HCT116 (cell line): Measurements from ENCODE around the gene ZNF618. TPM values are rescaled to one million over a fixed set of nuclear protein-coding genes. Genes with fewer than 3 reads are reported as not detected.

Source experiments
- ATAC-seq: fragments of 200-7000 bp; cut with Tn5 transposase; 2 replicates; pipeline ENCODE4 v1.9.1; 2020; ENCODE audit warnings: mild to moderate bottlenecking, moderate library complexity
- BruUV-seq: library from RNA; stranded (reverse); fragments of 400-500 nt; replicated peaks from 2 replicates; lab custom pipeline; 2021; lab: Mats Ljungman, UMichigan
- CTCF ChIA-PET: fragments of 300-600 bp; sonication (Branson Sonifier 250); formaldehyde crosslinking; loops from one replicate; lab custom pipeline; 2021; ENCODE audit warnings: antibody characterized with exemption; lab: Charles Lee
- POLR2A ChIA-PET: fragments of 300-600, 350-600 bp; sonication (Branson Sonifier 250); formaldehyde crosslinking; loops from one replicate; lab custom pipeline; 2021; ENCODE audit warnings: antibody characterized with exemption; lab: Charles Lee
- RAD21 ChIA-PET, 2 experiments: fragments of 300-600 bp; sonication (Branson Sonifier 250); formaldehyde crosslinking; loops; one replicate each; lab custom pipeline; 2023; ENCODE audit warnings: low total read pairs in 2 of 2; ENCODE audit not compliant: uncharacterized antibody in 2 of 2, unreplicated experiment in 2 of 2, low non-redundant PET in 1 of 2; lab: Charles Lee
- DNase-seq: peaks from one replicate; pipeline ENCODE4 v3.0.0-alpha.2; 2010; ENCODE audit warnings: low read depth, low spot score
- H2AFZ ChIP-seq: fragments of 200-600 bp; shearing (Covaris generic), sonication (generic); 2 replicates; pipeline ENCODE4 v1.6.1; 2017; ENCODE audit warnings: low read depth, mixed run types, mixed read lengths, antibody characterized with exemption, low read length; ENCODE audit not compliant: poor library complexity, severe bottlenecking
- H3K27ac ChIP-seq: 2 replicates; pipeline ENCODE4 v1.5.1; 2012; ENCODE audit warnings: low read depth, low read length
- H3K27me3 ChIP-seq: fragments of 200-600 bp; sonication (generic); 2 replicates; pipeline ENCODE4 v1.6.1; 2016; ENCODE audit warnings: mixed run types, low read length, mixed read lengths; ENCODE audit not compliant: insufficient read depth
- H3K36me3 ChIP-seq, 2 experiments: fragments of 200-500 bp in 1 of 2; fragments of 200-600 bp in 1 of 2; sonication (Bioruptor generic) in 1 of 2; sonication (generic) in 1 of 2; 2 replicates each; pipeline versions ENCODE4 v1.5.1 to v1.6.1; 2014 to 2016; ENCODE audit warnings: low read length in 2 of 2, inconsistent platforms in 1 of 2, mixed read lengths in 1 of 2, mixed run types in 1 of 2; ENCODE audit not compliant: insufficient read depth in 2 of 2, control insufficient read depth in 1 of 2
- H3K4me1 ChIP-seq, 2 experiments: fragments of 200-600 bp in 1 of 2; sonication (generic) in 1 of 2; 2 replicates each; pipeline versions ENCODE4 v1.5.1 to v1.6.1; 2012 to 2017; ENCODE audit warnings: low read length in 2 of 2, inconsistent platforms in 1 of 2, mild to moderate bottlenecking in 1 of 2, mixed read lengths in 1 of 2, mixed run types in 1 of 2, moderate library complexity in 1 of 2; ENCODE audit not compliant: insufficient read depth in 2 of 2, control insufficient read depth in 1 of 2
- H3K4me2 ChIP-seq: fragments of 200-600 bp; sonication (generic); 2 replicates; pipeline ENCODE4 v1.6.1; 2017; ENCODE audit warnings: mixed run types, low read length, mixed read lengths
- H3K4me3 ChIP-seq, 2 experiments: fragments of 200-600 bp in 1 of 2; sonication (generic) in 1 of 2; replicated peaks in 1 of 2; 2 replicates each; pipeline ENCODE4 v1.5.1; 2011 to 2016; ENCODE audit warnings: low read length in 2 of 2, control low read depth in 1 of 2, low read depth in 1 of 2, mild to moderate bottlenecking in 1 of 2, mixed read lengths in 1 of 2, mixed run types in 1 of 2
- H3K79me2 ChIP-seq: fragments of 200-600 bp; sonication (generic); 2 replicates; pipeline ENCODE4 v1.6.1; 2017; ENCODE audit warnings: mild to moderate bottlenecking, mixed run types, low read length, moderate library complexity, mixed read lengths; ENCODE audit not compliant: insufficient read depth
- H3K9ac ChIP-seq: fragments of 200-600 bp; sonication (generic); 2 replicates; pipeline ENCODE4 v1.6.1; 2016; ENCODE audit warnings: low read length, mixed read lengths
- H3K9me2 ChIP-seq: fragments of 200-600 bp; sonication (generic), shearing (Covaris generic); 2 replicates; pipeline ENCODE4 v1.6.1; 2017; ENCODE audit warnings: mixed run types, mild to moderate bottlenecking, moderate library complexity; ENCODE audit not compliant: insufficient read depth
- H3K9me3 ChIP-seq, 2 experiments: fragments of 200-500 bp in 1 of 2; fragments of 200-600 bp in 1 of 2; sonication (Bioruptor generic) in 1 of 2; sonication (generic) in 1 of 2; 2 replicates each; pipeline ENCODE4 v1.6.1; 2014 to 2017; ENCODE audit warnings: low read length in 2 of 2, mixed read lengths in 2 of 2, inconsistent platforms in 1 of 2, low read depth in 1 of 2, mild to moderate bottlenecking in 1 of 2, mixed run types in 1 of 2, moderate library complexity in 1 of 2; ENCODE audit not compliant: control insufficient read depth in 1 of 2, insufficient read depth in 1 of 2
- H4K20me1 ChIP-seq: fragments of 200-600 bp; sonication (generic), shearing (Covaris generic); 2 replicates; pipeline ENCODE4 v1.6.1; 2017; ENCODE audit warnings: mixed run types, mild to moderate bottlenecking, moderate library complexity; ENCODE audit not compliant: insufficient read depth
- CBX3 ChIP-seq: IDR thresholded peaks from 2 replicates; pipeline ENCODE4 v1.6.1; 2012; ENCODE audit warnings: low read depth
- CEBPB ChIP-seq: IDR thresholded peaks from 2 replicates; pipeline ENCODE4 v1.6.1; 2012; ENCODE audit warnings: low read depth
- CTCF ChIP-seq, 3 experiments: fragments of 200-600 bp in 1 of 3; sonication (generic) in 1 of 3; IDR thresholded peaks in 2 of 3; conservative IDR thresholded peaks in 1 of 3; 2 replicates each; pipeline ENCODE4 v1.5.1; 2012 to 2017; ENCODE audit warnings: low read depth in 2 of 3, low read length in 2 of 3, antibody characterized with exemption in 1 of 3, borderline replicate concordance in 1 of 3, control low read depth in 1 of 3, mild to moderate bottlenecking in 1 of 3, mixed read lengths in 1 of 3, mixed run types in 1 of 3, moderate library complexity in 1 of 3; ENCODE audit not compliant: insufficient read depth in 1 of 3
- ELF1 ChIP-seq: IDR thresholded peaks from 2 replicates; pipeline ENCODE4 v1.6.1; 2012; ENCODE audit warnings: low read depth, borderline replicate concordance
- EZH2phosphoT487 ChIP-seq: fragments of 200-600 bp; IDR thresholded peaks from 2 replicates; pipeline ENCODE4 v1.6.1; 2018; ENCODE audit warnings: antibody characterized with exemption, borderline replicate concordance
- FOSL1 ChIP-seq: IDR thresholded peaks from 2 replicates; pipeline ENCODE4 v1.6.1; 2012; ENCODE audit warnings: low read depth
- JUND ChIP-seq: IDR thresholded peaks from 2 replicates; pipeline ENCODE4 v1.6.1; 2012
- MAX ChIP-seq: IDR thresholded peaks from 2 replicates; pipeline ENCODE4 v1.6.1; 2012
- POLR2A ChIP-seq: IDR thresholded peaks from 2 replicates; pipeline ENCODE4 v1.7.0; 2011; ENCODE audit warnings: borderline replicate concordance; ENCODE audit not compliant: insufficient read depth, insufficient read length; ENCODE audit errors: extremely low read depth
- POLR2AphosphoS5 ChIP-seq: IDR thresholded peaks from 2 replicates; pipeline ENCODE4 v1.6.1; 2011; ENCODE audit warnings: mild to moderate bottlenecking, low read depth, low read length, moderate library complexity
- RAD21 ChIP-seq: IDR thresholded peaks from 2 replicates; pipeline ENCODE4 v1.6.1; 2012; ENCODE audit warnings: low read depth, mild to moderate bottlenecking
- REST ChIP-seq: IDR thresholded peaks from 2 replicates; pipeline ENCODE4 v1.6.1; 2012; ENCODE audit warnings: low read depth
- SRF ChIP-seq: IDR thresholded peaks from 2 replicates; pipeline ENCODE4 v1.6.1; 2012; ENCODE audit warnings: low read depth
- TCF7L2 ChIP-seq: IDR thresholded peaks from 2 replicates; pipeline ENCODE4 v1.7.0; 2011; ENCODE audit warnings: borderline replicate concordance, inconsistent platforms; ENCODE audit not compliant: insufficient read depth, insufficient read length; ENCODE audit errors: extremely low read depth
- ZFX ChIP-seq: fragments of 450-650 bp; IDR thresholded peaks from 2 replicates; pipeline ENCODE4 v1.6.1; 2017
- ZNF274 ChIP-seq: fragments of 200-500 bp; sonication (Bioruptor generic); IDR thresholded peaks from 2 replicates; pipeline ENCODE4 v1.6.1; 2014; ENCODE audit warnings: mild to moderate bottlenecking, low read depth, low read length, inconsistent platforms
- intact Hi-C: fragments of 100-400 bp; cut with micrococcal nuclease; formaldehyde crosslinking; loops from 2 replicates; pipeline ENCODE4 v1.10.0; 2022
- total RNA-seq: library from RNA; stranded (reverse); gene quantifications from one replicate; pipeline ENCODE4 v1.2.1, GENCODE V29; 2021; ENCODE audit not compliant: unreplicated experiment

Gene ZNF618
- total RNA-seq, 1 experiment from 2014 or later, result 13.5 TPM

GRCh38 chr9:113886466-113886865 lies 10.4 kb downstream of the ZNF618 start:
- BruUV-seq, result no TSS peak
- ATAC-seq, result no peak
- H3K9ac ChIP-seq, result no peak overlapping the region
- H4K20me1 ChIP-seq, result no peaks in the 10 kb centered on the region
- H3K27ac ChIP-seq, result no peak overlapping the region
- POLR2A ChIA-PET, result no interaction called here
- RAD21 ChIA-PET, result interaction anchor here in 1 of 2 experiments (0.6 kb wide), 1 partner anchor 510 kb away, joined by 4 read pairs; no protein-coding TSS in a partner anchor
- H3K79me2 ChIP-seq, result peaks cover 11% of the 10 kb centered on the region
- H3K27me3 ChIP-seq, result no peaks in the 10 kb centered on the region
- H3K4me3 ChIP-seq, result no peak overlapping the region
- intact Hi-C loops, result no loop called here
- H3K9me3 ChIP-seq, result no peaks in the 10 kb centered on the region; a peak in 1 of 4 replicates
- no peaks in the 10 kb centered on the region; a peak in 1 of 4 replicates for H3K36me3 ChIP-seq
- no peak overlapping the region for H3K4me2 ChIP-seq
- no peak overlapping the region for H2AFZ ChIP-seq
- no peaks in the 10 kb centered on the region for H3K9me2 ChIP-seq
- TF ChIP-seq ZNF274 (no peak), CEBPB (no peak), EZH2phosphoT487 (no peak), ELF1 (no peak), CBX3 (no peak), FOSL1 (no peak), ZFX (no peak)
- CTCF ChIA-PET, result no interaction called here
- H3K4me1 ChIP-seq, result peaks cover 12 to 15% of the 10 kb centered on the region in 2 experiments; a peak in 3 of 4 replicates
- DNase-seq, result no peak

GRCh38 chr9:113886933-113887332 lies 10.8 kb downstream of the ZNF618 start:
- CTCF ChIA-PET, result interaction anchor here (1.3 kb wide), 1 partner anchor 10 kb away, joined by 6 read pairs; no protein-coding TSS in a partner anchor
- no peak overlapping the region for H3K27ac ChIP-seq
- H3K4me2 ChIP-seq, result no peak overlapping the region
- ATAC-seq (no peak), DNase-seq (no peak)
- no peak overlapping the region for H3K9ac ChIP-seq
- H2AFZ ChIP-seq, result no peak overlapping the region
- peaks cover 12 to 15% of the 10 kb centered on the region in 2 experiments; a peak in 3 of 4 replicates for H3K4me1 ChIP-seq
- no peaks in the 10 kb centered on the region; a peak in 1 of 4 replicates for H3K36me3 ChIP-seq
- intact Hi-C loops, result no loop called here
- no peaks in the 10 kb centered on the region for H4K20me1 ChIP-seq
- no peaks in the 10 kb centered on the region for H3K27me3 ChIP-seq
- no TSS peak for BruUV-seq
- peaks cover 11% of the 10 kb centered on the region for H3K79me2 ChIP-seq
- POLR2A ChIA-PET, result no interaction called here
- H3K9me3 ChIP-seq, result no peaks in the 10 kb centered on the region; a peak in 1 of 4 replicates
- RAD21 ChIA-PET, result interaction anchor here in 1 of 2 experiments (0.6 kb wide), 1 partner anchor 511 kb away, joined by 4 read pairs; no protein-coding TSS in a partner anchor
- H3K4me3 ChIP-seq, result no peak overlapping the region
- no peaks in the 10 kb centered on the region for H3K9me2 ChIP-seq
- TF ChIP-seq SRF (no peak), POLR2AphosphoS5 (no peak), FOSL1 (no peak), RAD21 (no peak), JUND (no peak), MAX (no peak), REST (no peak), ZFX (no peak), ELF1 (no peak), CTCF (IDR thresholded peaks at IDR 0.05 in 2 of 3, conservative IDR thresholded peaks at IDR 0.05 in 1 of 3; ENCODE audit: borderline replicate concordance in 1 of 3, insufficient read depth in 1 of 3, low read depth in 2 of 3, low read length in 2 of 3) (no peak), TCF7L2 (no peak), CBX3 (no peak), POLR2A (no peak)
